HEK293 (cell line): ENCODE data around the gene KANK2.

Experiments used
- CTCF ChIA-PET: fragments of 350-600 bp; formaldehyde crosslinking; extraction: SDS; loops from one replicate; lab custom pipeline; 2021; ENCODE audit warnings: antibody characterized with exemption; lab: Yijun Ruan, JAX
- POLR2A ChIA-PET: fragments of 300-600 bp; formaldehyde crosslinking; extraction: SDS; loops from one replicate; lab custom pipeline; 2020; ENCODE audit warnings: antibody characterized with exemption, inconsistent platforms; lab: Yijun Ruan, JAX
- H3K27ac ChIP-seq: fragments of 200-500 bp; sonication (Bioruptor generic); 2 replicates; pipeline ENCODE4 v1.5.1; 2014; ENCODE audit warnings: low read depth, low read length, control low read depth, inconsistent platforms; ENCODE audit errors: extremely low read depth
- H3K36me3 ChIP-seq, 2 experiments: fragments of 200-500 bp in 1 of 2; sonication (Bioruptor generic) in 1 of 2; 1 replicate in 1 of 2; 2 replicates in 1 of 2; pipeline ENCODE4 v1.5.1; 2014 to 2017; ENCODE audit warnings: inconsistent platforms in 2 of 2, low read length in 2 of 2; ENCODE audit not compliant: control insufficient read depth in 2 of 2, insufficient read depth in 1 of 2
- H3K4me1 ChIP-seq: fragments of 200-500 bp; sonication (Bioruptor generic); 2 replicates; pipeline ENCODE4 v1.5.1; 2014; ENCODE audit warnings: mild to moderate bottlenecking, low read length, inconsistent platforms; ENCODE audit not compliant: control insufficient read depth, insufficient read depth
- H3K4me3 ChIP-seq: 2 replicates; pipeline ENCODE4 v1.5.1; 2011; ENCODE audit warnings: low read depth, mild to moderate bottlenecking, control low read depth, low read length, moderate library complexity
- H3K9me3 ChIP-seq: fragments of 200-500 bp; sonication (Bioruptor generic); 2 replicates; pipeline ENCODE4 v1.5.1; 2014; ENCODE audit warnings: low read depth, low read length, inconsistent platforms; ENCODE audit not compliant: control insufficient read depth, insufficient read depth
- FEZF1 ChIP-seq: fragments of 450-650 bp; formaldehyde crosslinking; IDR thresholded peaks from 2 replicates; pipeline ENCODE4 v1.5.1; 2016; ENCODE audit warnings: missing biosample characterization, missing genetic modification characterization
- KLF8 ChIP-seq: fragments of 450-650 bp; formaldehyde crosslinking; IDR thresholded peaks from 2 replicates; pipeline ENCODE4 v1.5.1; 2016; ENCODE audit warnings: missing biosample characterization, missing genetic modification characterization
- SP2 ChIP-seq: fragments of 450-650 bp; formaldehyde crosslinking; IDR thresholded peaks from 2 replicates; pipeline ENCODE4 v1.5.1; 2016; ENCODE audit warnings: missing biosample characterization, missing genetic modification characterization
- ZBTB48 ChIP-seq: fragments of 450-650 bp; formaldehyde crosslinking; IDR thresholded peaks from 2 replicates; pipeline ENCODE4 v1.5.1; 2016; ENCODE audit warnings: missing biosample characterization, missing genetic modification characterization
- ZIC2 ChIP-seq: fragments of 450-650 bp; formaldehyde crosslinking; IDR thresholded peaks from 2 replicates; pipeline ENCODE4 v1.5.1; 2016; ENCODE audit warnings: missing biosample characterization, missing genetic modification characterization
- ZNF114 ChIP-seq: fragments of 450-650 bp; formaldehyde crosslinking; IDR thresholded peaks from 2 replicates; pipeline ENCODE4 v1.5.0; 2017; ENCODE audit warnings: missing biosample characterization, missing genetic modification characterization
- ZNF248 ChIP-seq: fragments of 450-650 bp; formaldehyde crosslinking; IDR thresholded peaks from 2 replicates; pipeline ENCODE4 v1.5.1; 2017; ENCODE audit warnings: missing biosample characterization, missing genetic modification characterization
- ZNF530 ChIP-seq: fragments of 450-650 bp; formaldehyde crosslinking; IDR thresholded peaks from 2 replicates; pipeline ENCODE4 v1.5.1; 2016; ENCODE audit warnings: low read depth, missing biosample characterization, missing genetic modification characterization
- TF ChIP-seq, protein P1 (sequence below): fragments of 450-650 bp; formaldehyde crosslinking; IDR thresholded peaks from 2 replicates; pipeline ENCODE4 v1.5.1; 2016; ENCODE audit warnings: missing biosample characterization, missing genetic modification characterization, low read depth
- TF ChIP-seq, protein P2 (sequence below): fragments of 450-650 bp; formaldehyde crosslinking; IDR thresholded peaks from 2 replicates; pipeline ENCODE4 v1.5.1; 2016; ENCODE audit warnings: missing biosample characterization, missing genetic modification characterization
- TF ChIP-seq, protein P3 (sequence below): fragments of 450-650 bp; formaldehyde crosslinking; IDR thresholded peaks from 2 replicates; pipeline ENCODE4 v1.5.1; 2016; ENCODE audit warnings: missing biosample characterization, missing genetic modification characterization
- TF ChIP-seq, protein P4 (sequence below): fragments of 450-650 bp; formaldehyde crosslinking; IDR thresholded peaks from 2 replicates; pipeline ENCODE4 v1.5.1; 2016; ENCODE audit warnings: missing biosample characterization, missing genetic modification characterization

The KANK2 gene

DNA sequence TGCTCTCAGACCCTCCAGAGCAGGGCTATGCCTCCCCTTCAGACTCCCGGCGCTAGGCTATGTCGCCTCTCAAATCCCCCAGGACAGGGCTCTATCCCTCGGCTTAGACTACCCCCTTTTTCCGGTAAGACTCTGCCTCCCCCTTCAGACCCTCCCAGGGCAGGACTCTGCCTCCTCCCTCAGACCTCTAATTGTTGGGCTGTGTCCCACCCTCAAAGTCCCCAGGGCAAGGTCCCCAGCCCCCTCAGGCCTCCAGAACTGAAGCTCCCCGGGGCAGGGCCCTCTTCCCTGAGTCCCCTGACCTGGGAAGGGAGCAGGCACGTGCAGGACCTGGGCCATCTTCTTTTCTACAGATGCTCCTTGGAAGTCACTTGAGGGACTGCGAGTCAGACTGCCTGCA lies 3.2 kb downstream of the KANK2 start (continued):
- TF ChIP-seq ZBTB48 (tag by site-specific recombination) (no peak), ZNF530 (tag by site-specific recombination) (no peak), ZIC2 (tag by site-specific recombination) (no peak), SP2 (tag by site-specific recombination) (no peak), ZNF114 (tag by site-specific recombination) (no peak)
- TF ChIP-seq, protein P1, sequence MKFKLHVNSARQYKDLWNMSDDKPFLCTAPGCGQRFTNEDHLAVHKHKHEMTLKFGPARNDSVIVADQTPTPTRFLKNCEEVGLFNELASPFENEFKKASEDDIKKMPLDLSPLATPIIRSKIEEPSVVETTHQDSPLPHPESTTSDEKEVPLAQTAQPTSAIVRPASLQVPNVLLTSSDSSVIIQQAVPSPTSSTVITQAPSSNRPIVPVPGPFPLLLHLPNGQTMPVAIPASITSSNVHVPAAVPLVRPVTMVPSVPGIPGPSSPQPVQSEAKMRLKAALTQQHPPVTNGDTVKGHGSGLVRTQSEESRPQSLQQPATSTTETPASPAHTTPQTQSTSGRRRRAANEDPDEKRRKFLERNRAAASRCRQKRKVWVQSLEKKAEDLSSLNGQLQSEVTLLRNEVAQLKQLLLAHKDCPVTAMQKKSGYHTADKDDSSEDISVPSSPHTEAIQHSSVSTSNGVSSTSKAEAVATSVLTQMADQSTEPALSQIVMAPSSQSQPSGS (tag by site-specific recombination), result no peak
- TF ChIP-seq, protein P2, sequence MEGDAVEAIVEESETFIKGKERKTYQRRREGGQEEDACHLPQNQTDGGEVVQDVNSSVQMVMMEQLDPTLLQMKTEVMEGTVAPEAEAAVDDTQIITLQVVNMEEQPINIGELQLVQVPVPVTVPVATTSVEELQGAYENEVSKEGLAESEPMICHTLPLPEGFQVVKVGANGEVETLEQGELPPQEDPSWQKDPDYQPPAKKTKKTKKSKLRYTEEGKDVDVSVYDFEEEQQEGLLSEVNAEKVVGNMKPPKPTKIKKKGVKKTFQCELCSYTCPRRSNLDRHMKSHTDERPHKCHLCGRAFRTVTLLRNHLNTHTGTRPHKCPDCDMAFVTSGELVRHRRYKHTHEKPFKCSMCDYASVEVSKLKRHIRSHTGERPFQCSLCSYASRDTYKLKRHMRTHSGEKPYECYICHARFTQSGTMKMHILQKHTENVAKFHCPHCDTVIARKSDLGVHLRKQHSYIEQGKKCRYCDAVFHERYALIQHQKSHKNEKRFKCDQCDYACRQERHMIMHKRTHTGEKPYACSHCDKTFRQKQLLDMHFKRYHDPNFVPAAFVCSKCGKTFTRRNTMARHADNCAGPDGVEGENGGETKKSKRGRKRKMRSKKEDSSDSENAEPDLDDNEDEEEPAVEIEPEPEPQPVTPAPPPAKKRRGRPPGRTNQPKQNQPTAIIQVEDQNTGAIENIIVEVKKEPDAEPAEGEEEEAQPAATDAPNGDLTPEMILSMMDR (tag by site-specific recombination), result no peak

DNA sequence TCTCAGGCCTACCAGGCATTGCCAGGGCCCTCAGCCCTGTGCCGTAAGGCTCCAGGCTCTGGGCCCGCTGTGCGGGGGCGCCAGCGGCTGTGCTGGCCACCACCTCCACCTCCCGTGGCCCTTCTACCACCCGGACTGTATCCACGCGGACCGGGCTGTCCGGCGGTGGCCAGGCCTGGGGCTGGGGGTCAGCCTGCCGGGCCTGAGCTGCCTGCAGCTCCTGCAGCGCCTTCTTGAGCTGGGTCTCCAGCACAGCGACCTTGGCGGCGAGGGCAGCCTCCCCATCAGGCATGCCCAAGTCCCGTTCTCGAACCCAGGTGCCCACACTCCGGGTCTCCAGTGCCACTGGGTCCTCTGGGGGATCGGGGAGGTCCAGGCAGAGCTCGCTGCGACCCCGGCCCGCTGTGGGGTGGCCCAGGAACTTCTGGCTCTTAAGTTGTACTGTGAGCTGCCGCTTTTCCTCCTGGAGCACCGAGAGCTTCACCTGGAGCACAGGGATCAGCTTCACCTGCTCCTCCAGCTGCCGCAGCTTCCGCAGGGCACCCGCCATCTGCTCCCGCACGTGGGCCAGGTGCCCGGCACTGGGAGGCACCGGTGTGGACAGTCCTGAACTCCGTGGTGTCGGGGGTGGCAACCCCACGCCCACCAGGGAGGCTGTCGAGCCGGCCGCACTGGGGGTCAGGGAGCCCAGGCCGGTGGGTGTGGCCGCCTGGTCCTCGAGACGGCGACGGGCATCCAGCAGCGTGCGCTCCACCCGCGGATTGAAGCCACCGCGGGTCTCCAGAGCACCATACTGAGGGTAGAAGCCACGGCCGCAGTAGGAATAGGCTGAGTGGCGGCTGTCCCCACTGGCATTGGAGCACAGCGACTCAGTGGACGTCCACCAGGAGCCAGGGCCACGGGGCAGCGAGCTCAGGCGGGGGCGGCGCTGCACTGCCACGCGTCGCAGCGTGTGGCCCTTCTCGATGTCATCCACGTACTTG lies 4.1 kb downstream of the KANK2 start:
- TF ChIP-seq ZNF248 (tag by site-specific recombination), result no peak
- Histone ChIP-seq H3K27ac (no peak overlapping the region), H3K4me1 (peaks cover 5% of the 10 kb centered on the region), H3K4me3 (no peak overlapping the region), H3K36me3 (peaks cover 3 to 45% of the 10 kb centered on the region in 2 experiments; a peak in 2 of 3 replicates), H3K9me3 (no peaks in the 10 kb centered on the region)
- CTCF ChIA-PET, result interaction anchor here (0.8 kb wide), 1 partner anchor 55 kb away, joined by 3 read pairs; no protein-coding TSS in a partner anchor
- POLR2A ChIA-PET, result interaction anchor here (0.7 kb wide), 1 partner anchor 290 kb away, joined by 5 read pairs; no protein-coding TSS in a partner anchor

DNA sequence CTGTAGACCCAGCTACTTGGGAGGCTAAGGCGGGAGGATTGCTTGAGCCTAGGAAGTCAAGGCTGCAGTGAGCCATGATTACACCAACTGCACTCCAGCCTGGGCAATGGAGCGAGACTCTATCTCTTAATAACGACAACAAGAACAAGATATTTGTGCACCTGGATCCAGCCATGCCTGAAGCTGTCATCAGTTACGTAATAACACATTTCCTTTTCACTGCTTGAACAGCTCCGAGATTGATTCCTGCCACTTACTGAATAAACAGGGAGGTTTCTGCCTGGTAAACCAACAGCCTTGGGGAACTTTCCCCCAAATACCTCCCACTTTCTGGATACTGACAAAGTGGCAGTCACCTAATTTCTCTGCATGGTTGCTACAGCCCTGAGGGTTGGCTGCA lies 5.4 kb downstream of the KANK2 start:
- Histone ChIP-seq H3K4me1 (peaks cover 5% of the 10 kb centered on the region), H3K9me3 (no peaks in the 10 kb centered on the region), H3K36me3 (peaks cover 3 to 50% of the 10 kb centered on the region in 2 experiments; a peak in 2 of 3 replicates), H3K4me3 (no peak overlapping the region), H3K27ac (no peak overlapping the region)
- ChIA-PET POLR2A (interaction anchor here (1.1 kb wide), 1 partner anchor 53 kb away, joined by 4 read pairs; no protein-coding TSS in a partner anchor), CTCF (interaction anchor here (0.6 to 1.2 kb wide), 3 partner anchors 21 to 156 kb away, joined by 4 read pairs; no protein-coding TSS in a partner anchor)
- TF ChIP-seq FEZF1 (tag by site-specific recombination) (no peak), KLF8 (tag by site-specific recombination) (peak; percentile 27; the same call in 1 of the 2 replicates)
- TF ChIP-seq, protein P3, sequence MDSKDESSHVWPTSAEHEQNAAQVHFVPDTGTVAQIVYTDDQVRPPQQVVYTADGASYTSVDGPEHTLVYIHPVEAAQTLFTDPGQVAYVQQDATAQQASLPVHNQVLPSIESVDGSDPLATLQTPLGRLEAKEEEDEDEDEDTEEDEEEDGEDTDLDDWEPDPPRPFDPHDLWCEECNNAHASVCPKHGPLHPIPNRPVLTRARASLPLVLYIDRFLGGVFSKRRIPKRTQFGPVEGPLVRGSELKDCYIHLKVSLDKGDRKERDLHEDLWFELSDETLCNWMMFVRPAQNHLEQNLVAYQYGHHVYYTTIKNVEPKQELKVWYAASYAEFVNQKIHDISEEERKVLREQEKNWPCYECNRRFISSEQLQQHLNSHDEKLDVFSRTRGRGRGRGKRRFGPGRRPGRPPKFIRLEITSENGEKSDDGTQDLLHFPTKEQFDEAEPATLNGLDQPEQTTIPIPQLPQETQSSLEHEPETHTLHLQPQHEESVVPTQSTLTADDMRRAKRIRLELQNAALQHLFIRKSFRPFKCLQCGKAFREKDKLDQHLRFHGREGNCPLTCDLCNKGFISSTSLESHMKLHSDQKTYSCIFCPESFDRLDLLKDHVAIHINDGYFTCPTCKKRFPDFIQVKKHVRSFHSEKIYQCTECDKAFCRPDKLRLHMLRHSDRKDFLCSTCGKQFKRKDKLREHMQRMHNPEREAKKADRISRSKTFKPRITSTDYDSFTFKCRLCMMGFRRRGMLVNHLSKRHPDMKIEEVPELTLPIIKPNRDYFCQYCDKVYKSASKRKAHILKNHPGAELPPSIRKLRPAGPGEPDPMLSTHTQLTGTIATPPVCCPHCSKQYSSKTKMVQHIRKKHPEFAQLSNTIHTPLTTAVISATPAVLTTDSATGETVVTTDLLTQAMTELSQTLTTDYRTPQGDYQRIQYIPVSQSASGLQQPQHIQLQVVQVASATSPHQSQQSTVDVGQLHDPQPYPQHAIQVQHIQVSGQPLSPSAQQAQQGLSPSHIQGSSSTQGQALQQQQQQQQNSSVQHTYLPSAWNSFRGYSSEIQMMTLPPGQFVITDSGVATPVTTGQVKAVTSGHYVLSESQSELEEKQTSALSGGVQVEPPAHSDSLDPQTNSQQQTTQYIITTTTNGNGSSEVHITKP, result no peak
- TF ChIP-seq, protein P4, sequence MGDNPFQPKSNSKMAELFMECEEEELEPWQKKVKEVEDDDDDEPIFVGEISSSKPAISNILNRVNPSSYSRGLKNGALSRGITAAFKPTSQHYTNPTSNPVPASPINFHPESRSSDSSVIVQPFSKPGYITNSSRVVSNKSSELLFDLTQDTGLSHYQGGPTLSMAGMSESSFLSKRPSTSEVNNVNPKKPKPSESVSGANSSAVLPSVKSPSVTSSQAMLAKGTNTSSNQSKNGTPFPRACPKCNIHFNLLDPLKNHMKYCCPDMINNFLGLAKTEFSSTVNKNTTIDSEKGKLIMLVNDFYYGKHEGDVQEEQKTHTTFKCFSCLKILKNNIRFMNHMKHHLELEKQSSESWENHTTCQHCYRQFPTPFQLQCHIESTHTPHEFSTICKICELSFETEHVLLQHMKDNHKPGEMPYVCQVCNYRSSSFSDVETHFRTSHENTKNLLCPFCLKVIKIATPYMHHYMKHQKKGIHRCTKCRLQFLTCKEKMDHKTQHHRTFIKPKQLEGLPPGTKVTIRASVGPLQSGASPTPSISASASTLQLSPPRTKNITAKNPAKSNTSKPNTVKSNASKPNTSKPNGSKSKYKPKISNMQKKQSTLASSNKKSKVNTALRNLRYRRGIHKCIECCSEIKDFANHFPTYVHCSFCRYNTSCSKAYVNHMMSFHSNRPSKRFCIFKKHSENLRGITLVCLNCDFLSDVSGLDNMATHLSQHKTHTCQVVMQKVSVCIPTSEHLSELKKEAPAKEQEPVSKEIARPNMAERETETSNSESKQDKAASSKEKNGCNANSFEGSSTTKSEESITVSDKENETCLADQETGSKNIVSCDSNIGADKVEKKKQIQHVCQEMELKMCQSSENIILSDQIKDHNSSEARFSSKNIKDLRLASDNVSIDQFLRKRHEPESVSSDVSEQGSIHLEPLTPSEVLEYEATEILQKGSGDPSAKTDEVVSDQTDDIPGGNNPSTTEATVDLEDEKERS (tag by site-specific recombination), result peak; percentile 82
